Heart right ventricle (tissue), 16 donors: ENCODE measurements around the gene OR52A1. TPM values are rescaled to one million over a fixed set of nuclear protein-coding genes. Genes with fewer than 3 reads are reported as not detected.

Source experiments
- ATAC-seq, 8 donors: fragments of 200-7000 bp; cut with Tn5 transposase; one replicate each; pipeline ENCODE4 v1.9.1; 2020; ENCODE audit warnings: mild to moderate bottlenecking in 8 of 8, moderate library complexity in 8 of 8, moderate number of reproducible peaks in 1 of 8
- DNase-seq, 2 donors: peaks; one replicate each; pipeline ENCODE4 v3.0.0-alpha.2; 2020
- H3K27ac ChIP-seq, 10 donors: fragments of 200-600 bp; sonication (generic) in 2 of 10; one replicate each; pipeline versions ENCODE4 v1.5.0 to v1.8.0; 2020 to 2022; ENCODE audit warnings: mild to moderate bottlenecking in 3 of 10
- H3K27me3 ChIP-seq, 7 donors: fragments of 200-600 bp; one replicate each; pipeline ENCODE4 v1.8.0; 2021 to 2022; ENCODE audit warnings: mild to moderate bottlenecking in 2 of 7
- H3K36me3 ChIP-seq, 9 donors: fragments of 200-600 bp; sonication (generic) in 1 of 9; one replicate each; pipeline versions ENCODE4 v1.5.0 to v1.8.0; 2020 to 2022; ENCODE audit warnings: mild to moderate bottlenecking in 2 of 9
- H3K4me1 ChIP-seq, 9 donors: fragments of 200-600 bp; sonication (generic) in 1 of 9; one replicate each; pipeline versions ENCODE4 v1.5.0 to v1.8.0; 2020 to 2022; ENCODE audit warnings: mild to moderate bottlenecking in 4 of 9
- H3K4me3 ChIP-seq, 10 donors: fragments of 200-600 bp; sonication (generic) in 2 of 10; one replicate each; pipeline versions ENCODE4 v1.5.0 to v1.8.0; 2020 to 2022; ENCODE audit warnings: mild to moderate bottlenecking in 7 of 10, moderate library complexity in 2 of 10
- H3K9me3 ChIP-seq, 11 donors: fragments of 200-600 bp in 10 of 11; sonication (generic) in 2 of 11; one replicate each; pipeline versions ENCODE4 v1.5.0 to v1.8.0; 2013 to 2022; ENCODE audit warnings: mild to moderate bottlenecking in 2 of 11, control low read depth in 1 of 11, moderate library complexity in 1 of 11
- WGBS, 2 donors: extraction: QIAGEN DNeasy Blood & Tissue Kit; methylation state at CpG; one replicate each; pipeline ENCODE4 v1.1.7; 2013; ENCODE audit warnings: inconsistent platforms in 1 of 2; 5-methylcytosine and 5-hydroxymethylcytosine counted together
- intact Hi-C, 10 donors: fragments of 100-400 bp; cut with DNase I; formaldehyde crosslinking; loops; one replicate each; pipeline versions ENCODE4 v1.11.1 to v1.14.2; 2022
- polyA plus RNA-seq, 2 donors: library from polyadenylated mRNA; stranded (reverse); fragments of 200-250 nt; gene quantifications; one replicate each; pipeline ENCODE4 v1.2.3, GENCODE V29; 2013
- total RNA-seq, 10 donors: library from RNA; stranded (reverse); fragmentation: NEBNext Ultra II Directional in 3 of 10; extraction: Animal tissue kit (Norgen Biotek cat#: 25700) in 3 of 10; gene quantifications; one replicate each; pipeline versions ENCODE4 v1.2.1 to v1.2.4, GENCODE V29; 2021 to 2023
- TF ChIP-seq, protein P1 (sequence below), 9 donors: fragments of 200-600 bp; sonication (generic) in 2 of 9; IDR thresholded peaks; one replicate each; pipeline versions ENCODE4 v1.5.0 to v1.8.0; 2021 to 2022; ENCODE audit warnings: antibody characterized with exemption in 9 of 9, mild to moderate bottlenecking in 5 of 9, moderate library complexity in 1 of 9
- donor health status: Arrhythmogenic right ventricular cardiomyopathy.
- donor health status: ischemic (EF 13 %, LVEDD 7.1; RV severe dilation, severe dysfunction).
- donor health status: healthy with polysubstance abuse.
- donor health status: DM: no; HTN: yes; CAD: no.
- donor health status: DM: no; HTN: no; CAD: no.
- donor health status: ischemic (EF 25% LVEDD 6.9; RV normal size, moderate dysfunction).
- donor health status: ischemic (EF 25% LVEDD 5.7; RV mildly dilated, moderate dysfunction).
- donor health status: healthy.
- donor health status: DM: yes; HTN: yes; CAD: no.
- donor health status: Ischemic cardiomyopathy.
- donor health status: ischemic (EF 35%, LVEDD 5.7; RV mildly dilated, moderate dysfunction).
- donor health status: nonischemic (EF 11% LVEDD 7.7; RV severe dilation, severe dysfunction).
- donor health status: DM: yes; HTN: yes; CAD: no.
- donor health status: PGD.
- donor health status: ischemic (EF 29% LVEDD 5.4; RV normal size, mild dysfunction).
- donor health status: nonischemic (EF 23%, LVEDD 6.1; RV moderate dilation, normal function).

The OR52A1 gene
- total and polyA plus RNA-seq, 12 donors = not detected

DNA sequence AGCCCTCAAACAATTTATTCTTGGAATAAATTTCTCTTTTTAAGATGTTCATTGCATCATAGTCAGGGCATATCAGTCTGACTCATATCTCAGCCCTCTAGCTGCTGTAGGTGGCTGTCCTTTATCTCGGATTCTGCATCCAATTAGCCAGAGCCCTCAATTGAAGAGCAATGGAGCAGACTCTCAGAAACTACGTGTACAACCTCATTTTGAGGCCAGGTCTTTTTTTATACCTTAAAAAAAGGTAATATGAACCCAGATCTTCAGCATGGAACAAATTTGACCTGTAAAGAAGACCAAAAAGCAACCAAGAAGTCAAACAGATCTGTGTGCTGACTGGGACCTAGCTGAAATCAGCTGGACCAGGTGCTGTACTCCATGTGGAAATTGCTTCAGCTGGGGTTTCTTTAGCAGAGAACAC is 25.1 kb downstream of the OR52A1 start:
- H3K27me3 ChIP-seq = no peaks in the 10 kb centered on the region
- intact Hi-C loops = loop anchor here in 6 of 10 donors (10.0 kb wide), 3 partner anchors 255 to 685 kb away; partner anchors contain the start of genes OR52N2 (in 3 of the 6) and OR51M1 (in 1 of the 6)
- no peak overlapping the region for H3K27ac ChIP-seq
- no peaks in the 10 kb centered on the region for H3K4me1 ChIP-seq
- ATAC-seq (no peak), DNase-seq (no peak)
- H3K9me3 ChIP-seq = peaks cover 0 to 4% (median 0%) of the 10 kb centered on the region in 11 donors
- TF ChIP-seq, protein P1, sequence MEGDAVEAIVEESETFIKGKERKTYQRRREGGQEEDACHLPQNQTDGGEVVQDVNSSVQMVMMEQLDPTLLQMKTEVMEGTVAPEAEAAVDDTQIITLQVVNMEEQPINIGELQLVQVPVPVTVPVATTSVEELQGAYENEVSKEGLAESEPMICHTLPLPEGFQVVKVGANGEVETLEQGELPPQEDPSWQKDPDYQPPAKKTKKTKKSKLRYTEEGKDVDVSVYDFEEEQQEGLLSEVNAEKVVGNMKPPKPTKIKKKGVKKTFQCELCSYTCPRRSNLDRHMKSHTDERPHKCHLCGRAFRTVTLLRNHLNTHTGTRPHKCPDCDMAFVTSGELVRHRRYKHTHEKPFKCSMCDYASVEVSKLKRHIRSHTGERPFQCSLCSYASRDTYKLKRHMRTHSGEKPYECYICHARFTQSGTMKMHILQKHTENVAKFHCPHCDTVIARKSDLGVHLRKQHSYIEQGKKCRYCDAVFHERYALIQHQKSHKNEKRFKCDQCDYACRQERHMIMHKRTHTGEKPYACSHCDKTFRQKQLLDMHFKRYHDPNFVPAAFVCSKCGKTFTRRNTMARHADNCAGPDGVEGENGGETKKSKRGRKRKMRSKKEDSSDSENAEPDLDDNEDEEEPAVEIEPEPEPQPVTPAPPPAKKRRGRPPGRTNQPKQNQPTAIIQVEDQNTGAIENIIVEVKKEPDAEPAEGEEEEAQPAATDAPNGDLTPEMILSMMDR (IDR thresholded peaks at IDR 0.05) = no peak
- WGBS, 2 donors = 44 to 50% methylated on average over 2 of the region's 2 CpGs
- no peaks in the 10 kb centered on the region for H3K36me3 ChIP-seq
- no peak overlapping the region for H3K4me3 ChIP-seq

GRCh38 chr11:5124891-5125620 is 29.5 kb downstream of the OR52A1 start:
- Histone ChIP-seq H3K27me3 (peaks cover 0 to 11% (median 0%) of the 10 kb centered on the region in 7 donors), H3K4me1 (no peaks in the 10 kb centered on the region), H3K27ac (no peak overlapping the region), H3K36me3 (no peaks in the 10 kb centered on the region), H3K4me3 (no peak overlapping the region), H3K9me3 (peaks cover 0 to 4% (median 0%) of the 10 kb centered on the region in 11 donors)
- no peak for ATAC-seq
- intact Hi-C loops = loop anchor here in 9 of 10 donors (1.0 to 10.0 kb wide), 6 partner anchors 255 to 690 kb away; partner anchors contain the start of genes OR51M1 (in 6 of the 9) and OR52N2 (in 6 of the 9)
- no peak for DNase-seq
- TF ChIP-seq, protein P1 (IDR thresholded peaks at IDR 0.05) = no peak
- WGBS, 2 donors = 63 to 67% methylated on average over 4 of the region's 4 CpGs

DNA sequence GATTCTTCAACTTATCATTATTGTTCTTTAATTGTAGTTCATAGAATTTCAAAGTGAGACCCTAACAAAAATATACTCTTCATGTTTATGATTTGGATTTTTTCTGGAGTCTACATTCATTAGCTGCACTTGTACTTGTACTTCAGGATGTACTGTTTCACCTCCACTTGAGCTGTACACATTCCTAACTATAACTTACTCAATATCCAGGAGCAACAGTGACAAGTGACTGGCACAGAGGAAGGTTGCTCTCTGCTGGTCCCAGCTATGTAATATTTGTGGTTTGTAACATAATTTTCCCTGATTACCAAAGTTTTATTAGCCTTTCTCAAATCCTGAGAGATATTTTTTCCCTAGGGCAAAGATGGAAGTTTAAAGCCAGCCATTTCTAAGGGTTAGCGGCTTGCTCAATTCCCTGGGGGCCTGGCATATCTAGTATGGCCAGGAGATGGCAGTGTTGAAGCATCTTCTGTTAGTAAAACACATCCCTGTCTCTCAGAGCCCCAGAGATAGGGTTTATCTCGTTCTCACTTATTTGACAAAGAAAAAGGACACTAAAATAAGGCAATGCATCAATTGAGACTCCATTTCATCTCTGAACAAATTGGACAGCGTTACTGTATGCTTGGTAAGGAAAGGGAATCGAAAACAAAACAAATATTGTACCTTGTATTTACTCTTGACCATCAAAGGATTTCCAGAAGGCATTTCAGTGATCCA is 30.6 kb downstream of the OR52A1 start:
- H3K36me3 ChIP-seq = no peaks in the 10 kb centered on the region
- peak; percentile 18 to 54 for DNase-seq
- no peak overlapping the region for H3K4me3 ChIP-seq
- intact Hi-C loops = loop anchor here in 9 of 10 donors (1.0 to 10.0 kb wide), 6 partner anchors 256 to 691 kb away; partner anchors contain the start of genes OR51M1 (in 6 of the 9) and OR52N2 (in 6 of the 9)
- H3K27me3 ChIP-seq = peaks cover 0 to 11% (median 0%) of the 10 kb centered on the region in 7 donors
- ATAC-seq = peak in 5 of 8 donors; percentile 47 to 70 (median 59)
- H3K27ac ChIP-seq = no peak overlapping the region
- H3K4me1 ChIP-seq = no peaks in the 10 kb centered on the region
- WGBS, 2 donors = 4 to 6% methylated on average over 4 of the region's 4 CpGs
- TF ChIP-seq, protein P1 (IDR thresholded peaks at IDR 0.05) = peak; percentile 49 to 83 (median 72)
- H3K9me3 ChIP-seq = peaks cover 0 to 4% (median 0%) of the 10 kb centered on the region in 11 donors

GRCh38 chr11:5118893-5119292 is 35.7 kb downstream of the OR52A1 start:
- ATAC-seq = no peak
- Histone ChIP-seq H3K4me1 (no peaks in the 10 kb centered on the region), H3K27ac (no peak overlapping the region), H3K4me3 (no peak overlapping the region), H3K36me3 (no peaks in the 10 kb centered on the region), H3K27me3 (peaks cover 0 to 11% (median 5%) of the 10 kb centered on the region in 7 donors), H3K9me3 (no peaks in the 10 kb centered on the region)
- 85 to 86% methylated on average over 1 of the region's 1 CpG for WGBS, 2 donors
- intact Hi-C loops = no loop called here
- no peak for DNase-seq
- TF ChIP-seq, protein P1 (IDR thresholded peaks at IDR 0.05) = no peak
